SH-SY5Y (cell line): ENCODE data around the gene PRR5.

Experiments used
- GATA2 ChIP-seq: IDR thresholded peaks from 2 replicates; pipeline ENCODE4 v1.6.1; 2011; ENCODE audit warnings: mild to moderate bottlenecking, low read depth, low read length
- GATA3 ChIP-seq: IDR thresholded peaks from 2 replicates; pipeline ENCODE4 v1.6.1; 2011; ENCODE audit warnings: low read depth, mild to moderate bottlenecking, low read length, moderate library complexity

The PRR5 gene

GRCh38 chr22:44732017-44732561, 30.1 kb downstream of the PRR5 start:
- TF ChIP-seq GATA3 (no peak), GATA2 (no peak)

GRCh38 chr22:44732661-44733060, 30.7 kb downstream of the PRR5 start:
- no peak for TF ChIP-seq GATA3
- TF ChIP-seq GATA2, result no peak

- TF ChIP-seq GATA2, result no peak
- TF ChIP-seq GATA3, result no peak
These were observed 31.6 kb downstream of the PRR5 start for GRCh38 chr22:44733426-44734106.

GRCh38 chr22:44734278-44734677, 32.3 kb downstream of the PRR5 start:
- TF ChIP-seq GATA3 (no peak), GATA2 (no peak)

GRCh38 chr22:44734801-44735517, 33.0 kb downstream of the PRR5 start:
- TF ChIP-seq GATA2 (no peak), GATA3 (no peak)

GRCh38 chr22:44735518-44736428, 33.8 kb downstream of the PRR5 start:
- no peak for TF ChIP-seq GATA3
- no peak for TF ChIP-seq GATA2

- TF ChIP-seq GATA2 (no peak), GATA3 (no peak)
These were observed 34.8 kb downstream of the PRR5 start for GRCh38 chr22:44736581-44737405.

GRCh38 chr22:44737406-44738346, 35.7 kb downstream of the PRR5 start:
- TF ChIP-seq GATA2, result no peak
- no peak for TF ChIP-seq GATA3

- no peak for TF ChIP-seq GATA2
- no peak for TF ChIP-seq GATA3
These were observed 36.3 kb downstream of the PRR5 start for GRCh38 chr22:44738347-44738715.

GRCh38 chr22:44739024-44739423, 37.0 kb downstream of the PRR5 start:
- TF ChIP-seq GATA3 (no peak), GATA2 (no peak)

GRCh38 chr22:44740307-44740706, 38.3 kb downstream of the PRR5 start:
- TF ChIP-seq GATA3 (no peak), GATA2 (no peak)

- TF ChIP-seq GATA2 (no peak), GATA3 (no peak)
These were observed 39.9 kb downstream of the PRR5 start for GRCh38 chr22:44741929-44742328.
